HepG2 (cell line): Measurements from ENCODE around the gene TIMM9. TPM values are rescaled to one million over a fixed set of nuclear protein-coding genes. Genes with fewer than 3 reads are reported as not detected.

ENCODE experiments used
- ADNP ChIP-seq: sonication (generic); formaldehyde crosslinking; IDR thresholded peaks from 2 replicates; pipeline ENCODE4 v1.4.0; 2020; ENCODE audit warnings: missing genetic modification reagents
- ATF1 ChIP-seq: IDR thresholded peaks from 2 replicates; pipeline ENCODE4 v1.6.1; 2016; ENCODE audit warnings: mild to moderate bottlenecking, control low read depth
- JUN ChIP-seq: sonication (generic); formaldehyde crosslinking; IDR thresholded peaks from 2 replicates; pipeline ENCODE4 v1.4.0; 2020; ENCODE audit warnings: mild to moderate bottlenecking, missing genetic modification reagents
- MED1 ChIP-seq: sonication (generic); formaldehyde crosslinking; IDR thresholded peaks from 2 replicates; pipeline ENCODE4 v1.4.0; 2020; ENCODE audit warnings: missing genetic modification reagents
- ZBTB7A ChIP-seq: sonication (generic); formaldehyde crosslinking; IDR thresholded peaks from 2 replicates; pipeline ENCODE4 v1.8.0; 2022; ENCODE audit warnings: mild to moderate bottlenecking, missing genetic modification reagents
- ZNF24 ChIP-seq: fragments of 450-650 bp; IDR thresholded peaks from 2 replicates; pipeline ENCODE4 v1.6.1; 2017; ENCODE audit warnings: antibody characterized with exemption, mild to moderate bottlenecking
- ZNF329 ChIP-seq: sonication (generic); formaldehyde crosslinking; IDR thresholded peaks from 2 replicates; pipeline ENCODE4 v1.9.0; 2021; ENCODE audit warnings: low read depth, mild to moderate bottlenecking, missing genetic modification reagents
- ZNF678 ChIP-seq: sonication (generic); formaldehyde crosslinking; IDR thresholded peaks from 2 replicates; pipeline ENCODE4 v1.4.0; 2020; ENCODE audit warnings: mild to moderate bottlenecking, missing genetic modification reagents
- polyA plus RNA-seq, 8 experiments: library from polyadenylated mRNA; depleted of rRNA in 3 of 8; stranded (reverse) in 7 of 8; unstranded in 1 of 8; fragments of >200 nt; fragmentation: Illumina TruSeq in 4 of 8; extraction: Trizol in 4 of 8; gene quantifications; 2 replicates each; pipeline versions ENCODE4 v1.2.1 to v1.2.3, GENCODE V29; 2011 to 2016; ENCODE audit warnings: low read depth in 4 of 8, missing spikeins in 1 of 8, mixed read lengths in 1 of 8; ENCODE audit not compliant: insufficient read depth in 1 of 8
- total RNA-seq, 5 experiments: library from RNA; depleted of rRNA; stranded (reverse); fragments of >200 nt; fragmentation: Illumina TruSeq; extraction: Trizol; gene quantifications; 2 replicates each; pipeline ENCODE4 v1.2.3, GENCODE V29; 2016; ENCODE audit warnings: low read depth in 1 of 5
- TF ChIP-seq, protein P1 (sequence below), 2 experiments: sonication (generic) in 1 of 2; formaldehyde crosslinking in 1 of 2; IDR thresholded peaks; 2 replicates each; pipeline versions ENCODE4 v1.4.0 to v1.6.1; 2018 to 2020; ENCODE audit warnings: missing genetic modification reagents in 2 of 2, borderline replicate concordance in 1 of 2, low read depth in 1 of 2, mild to moderate bottlenecking in 1 of 2, missing biosample characterization in 1 of 2
- TF ChIP-seq, protein P2 (sequence below): sonication (generic); formaldehyde crosslinking; IDR thresholded peaks from 2 replicates; pipeline ENCODE4 v1.4.0; 2020; ENCODE audit warnings: missing genetic modification reagents
- TF ChIP-seq, protein P3 (sequence below): sonication (generic); formaldehyde crosslinking; IDR thresholded peaks from 2 replicates; pipeline ENCODE4 v1.4.0; 2020; ENCODE audit warnings: mild to moderate bottlenecking, missing genetic modification reagents
- TF ChIP-seq, protein P4 (sequence below): sonication (generic); formaldehyde crosslinking; IDR thresholded peaks from 2 replicates; pipeline ENCODE4 v1.8.0; 2022; ENCODE audit warnings: mild to moderate bottlenecking, missing genetic modification reagents, borderline replicate concordance
- TF ChIP-seq, protein P5 (sequence below): sonication (generic); formaldehyde crosslinking; IDR thresholded peaks from 2 replicates; pipeline ENCODE4 v1.5.0; 2020; ENCODE audit warnings: missing genetic modification reagents

Gene TIMM9
- total and polyA plus RNA-seq, 2 of the 13 experiments (the other 11 are each of a cell fraction or from before 2014, with no cell fraction given) = 30.5 to 42.5 TPM

DNA sequence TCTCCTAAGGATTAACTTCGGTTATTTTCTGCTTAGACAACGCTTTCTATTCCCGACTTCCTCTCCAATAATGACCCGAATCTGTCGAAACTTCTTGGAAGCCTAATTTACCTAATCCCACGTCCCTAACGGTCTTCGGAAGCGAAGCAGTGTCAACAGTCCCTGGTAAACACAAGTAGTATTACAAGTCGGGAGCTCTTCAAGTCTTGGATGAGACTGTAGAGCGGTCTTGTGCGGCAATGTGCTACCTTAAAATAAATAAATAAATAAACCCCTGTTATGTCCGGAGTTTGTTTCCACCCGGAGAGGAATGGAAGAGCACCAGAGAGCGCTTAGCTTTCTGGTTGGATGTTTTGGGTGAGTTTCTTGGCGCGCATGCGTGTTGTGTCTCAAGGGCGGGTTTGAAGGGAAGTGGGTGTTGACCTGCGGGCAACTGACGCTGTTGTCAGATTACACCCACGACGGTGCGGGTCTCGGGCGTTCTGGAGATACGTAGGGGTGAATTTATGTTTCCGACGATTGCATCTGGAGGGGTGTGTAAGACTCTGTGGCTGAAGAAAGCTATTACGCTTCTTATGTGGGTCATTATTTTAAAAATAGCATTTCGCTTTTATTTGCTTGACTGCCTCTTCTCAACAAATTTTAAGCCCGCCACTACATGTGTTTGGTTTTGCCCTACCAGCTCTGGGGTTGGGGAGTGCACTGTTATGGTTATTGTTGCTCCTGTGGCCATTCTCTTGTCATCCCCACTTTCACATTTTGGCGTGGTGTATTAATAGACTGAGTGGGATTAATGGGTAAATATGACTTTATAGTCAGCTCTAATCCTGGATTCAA lies at the start of gene TIMM9, which contains the start of gene KIAA0586 (continued):
- TF ChIP-seq, protein P1, sequence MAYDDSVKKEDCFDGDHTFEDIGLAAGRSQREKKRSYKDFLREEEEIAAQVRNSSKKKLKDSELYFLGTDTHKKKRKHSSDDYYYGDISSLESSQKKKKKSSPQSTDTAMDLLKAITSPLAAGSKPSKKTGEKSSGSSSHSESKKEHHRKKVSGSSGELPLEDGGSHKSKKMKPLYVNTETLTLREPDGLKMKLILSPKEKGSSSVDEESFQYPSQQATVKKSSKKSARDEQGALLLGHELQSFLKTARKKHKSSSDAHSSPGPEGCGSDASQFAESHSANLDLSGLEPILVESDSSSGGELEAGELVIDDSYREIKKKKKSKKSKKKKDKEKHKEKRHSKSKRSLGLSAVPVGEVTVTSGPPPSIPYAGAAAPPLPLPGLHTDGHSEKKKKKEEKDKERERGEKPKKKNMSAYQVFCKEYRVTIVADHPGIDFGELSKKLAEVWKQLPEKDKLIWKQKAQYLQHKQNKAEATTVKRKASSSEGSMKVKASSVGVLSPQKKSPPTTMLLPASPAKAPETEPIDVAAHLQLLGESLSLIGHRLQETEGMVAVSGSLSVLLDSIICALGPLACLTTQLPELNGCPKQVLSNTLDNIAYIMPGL (CRISPR knock-in tag; IDR thresholded peaks at IDR 0.05; ENCODE audit: borderline replicate concordance in 1 of 2, low read depth in 1 of 2) = peak; percentile 70 to 76; a peak in 3 of 4 replicates
- TF ChIP-seq ATF1 (CRISPR knock-in tag) (peak; percentile 63), MED1 (CRISPR knock-in tag) (peak; percentile 10; the same call in 1 of the 2 replicates), ZNF329 (no peak), ZBTB7A (CRISPR knock-in tag) (no peak), ZNF678 (no peak), ZNF24 (peak; percentile 84), ADNP (CRISPR knock-in tag) (peak; percentile 79; the same call in 1 of the 2 replicates), JUN (CRISPR knock-in tag) (0 out of 2 replicates have a peak, but pooled peaks have one; percentile 44)
- TF ChIP-seq, protein P2, sequence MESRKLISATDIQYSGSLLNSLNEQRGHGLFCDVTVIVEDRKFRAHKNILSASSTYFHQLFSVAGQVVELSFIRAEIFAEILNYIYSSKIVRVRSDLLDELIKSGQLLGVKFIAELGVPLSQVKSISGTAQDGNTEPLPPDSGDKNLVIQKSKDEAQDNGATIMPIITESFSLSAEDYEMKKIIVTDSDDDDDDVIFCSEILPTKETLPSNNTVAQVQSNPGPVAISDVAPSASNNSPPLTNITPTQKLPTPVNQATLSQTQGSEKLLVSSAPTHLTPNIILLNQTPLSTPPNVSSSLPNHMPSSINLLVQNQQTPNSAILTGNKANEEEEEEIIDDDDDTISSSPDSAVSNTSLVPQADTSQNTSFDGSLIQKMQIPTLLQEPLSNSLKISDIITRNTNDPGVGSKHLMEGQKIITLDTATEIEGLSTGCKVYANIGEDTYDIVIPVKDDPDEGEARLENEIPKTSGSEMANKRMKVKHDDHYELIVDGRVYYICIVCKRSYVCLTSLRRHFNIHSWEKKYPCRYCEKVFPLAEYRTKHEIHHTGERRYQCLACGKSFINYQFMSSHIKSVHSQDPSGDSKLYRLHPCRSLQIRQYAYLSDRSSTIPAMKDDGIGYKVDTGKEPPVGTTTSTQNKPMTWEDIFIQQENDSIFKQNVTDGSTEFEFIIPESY (CRISPR knock-in tag) = no peak
- TF ChIP-seq, protein P3, sequence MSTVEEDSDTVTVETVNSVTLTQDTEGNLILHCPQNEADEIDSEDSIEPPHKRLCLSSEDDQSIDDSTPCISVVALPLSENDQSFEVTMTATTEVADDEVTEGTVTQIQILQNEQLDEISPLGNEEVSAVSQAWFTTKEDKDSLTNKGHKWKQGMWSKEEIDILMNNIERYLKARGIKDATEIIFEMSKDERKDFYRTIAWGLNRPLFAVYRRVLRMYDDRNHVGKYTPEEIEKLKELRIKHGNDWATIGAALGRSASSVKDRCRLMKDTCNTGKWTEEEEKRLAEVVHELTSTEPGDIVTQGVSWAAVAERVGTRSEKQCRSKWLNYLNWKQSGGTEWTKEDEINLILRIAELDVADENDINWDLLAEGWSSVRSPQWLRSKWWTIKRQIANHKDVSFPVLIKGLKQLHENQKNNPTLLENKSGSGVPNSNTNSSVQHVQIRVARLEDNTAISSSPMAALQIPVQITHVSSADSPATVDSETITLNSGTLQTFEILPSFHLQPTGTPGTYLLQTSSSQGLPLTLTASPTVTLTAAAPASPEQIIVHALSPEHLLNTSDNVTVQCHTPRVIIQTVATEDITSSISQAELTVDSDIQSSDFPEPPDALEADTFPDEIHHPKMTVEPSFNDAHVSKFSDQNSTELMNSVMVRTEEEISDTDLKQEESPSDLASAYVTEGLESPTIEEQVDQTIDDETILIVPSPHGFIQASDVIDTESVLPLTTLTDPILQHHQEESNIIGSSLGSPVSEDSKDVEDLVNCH (CRISPR knock-in tag) = no peak
- TF ChIP-seq, protein P4, sequence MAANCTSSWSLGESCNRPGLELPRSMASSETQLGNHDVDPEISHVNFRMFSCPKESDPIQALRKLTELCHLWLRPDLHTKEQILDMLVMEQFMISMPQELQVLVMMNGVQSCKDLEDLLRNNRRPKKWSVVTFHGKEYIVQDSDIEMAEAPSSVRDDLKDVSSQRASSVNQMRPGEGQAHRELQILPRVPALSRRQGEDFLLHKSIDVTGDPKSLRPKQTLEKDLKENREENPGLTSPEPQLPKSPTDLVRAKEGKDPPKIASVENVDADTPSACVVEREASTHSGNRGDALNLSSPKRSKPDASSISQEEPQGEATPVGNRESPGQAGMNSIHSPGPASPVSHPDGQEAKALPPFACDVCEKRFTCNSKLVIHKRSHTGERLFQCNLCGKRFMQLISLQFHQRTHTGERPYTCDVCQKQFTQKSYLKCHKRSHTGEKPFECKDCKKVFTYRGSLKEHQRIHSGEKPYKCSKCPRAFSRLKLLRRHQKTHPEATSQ (CRISPR knock-in tag) = no peak
- TF ChIP-seq, protein P5, sequence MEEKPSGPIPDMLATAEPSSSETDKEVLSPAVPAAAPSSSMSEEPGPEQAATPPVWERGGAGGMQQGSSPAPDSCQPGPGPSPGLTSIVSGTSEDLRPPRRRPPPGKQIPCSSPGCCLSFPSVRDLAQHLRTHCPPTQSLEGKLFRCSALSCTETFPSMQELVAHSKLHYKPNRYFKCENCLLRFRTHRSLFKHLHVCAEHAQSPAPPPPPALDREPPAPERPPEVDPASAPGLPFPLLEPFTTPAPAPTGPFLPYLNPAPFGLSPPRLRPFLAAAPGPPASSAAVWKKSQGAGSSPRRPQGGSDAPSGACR (CRISPR knock-in tag) = 0 out of 2 replicates have a peak, but pooled peaks have one; percentile 56
